HCT116 (cell line): ENCODE measurements around the gene ARL2. TPM values are rescaled to one million over a fixed set of nuclear protein-coding genes. Genes with fewer than 3 reads are reported as not detected.

ENCODE experiments used
- ATAC-seq: fragments of 200-7000 bp; cut with Tn5 transposase; 2 replicates; pipeline ENCODE4 v1.9.1; 2020; ENCODE audit warnings: mild to moderate bottlenecking, moderate library complexity
- BruUV-seq: library from RNA; stranded (reverse); fragments of 400-500 nt; replicated peaks from 2 replicates; lab custom pipeline; 2021; lab: Mats Ljungman, UMichigan
- CTCF ChIA-PET: fragments of 300-600 bp; sonication (Branson Sonifier 250); formaldehyde crosslinking; loops from one replicate; lab custom pipeline; 2021; ENCODE audit warnings: antibody characterized with exemption; lab: Charles Lee
- POLR2A ChIA-PET: fragments of 300-600, 350-600 bp; sonication (Branson Sonifier 250); formaldehyde crosslinking; loops from one replicate; lab custom pipeline; 2021; ENCODE audit warnings: antibody characterized with exemption; lab: Charles Lee
- RAD21 ChIA-PET, 2 experiments: fragments of 300-600 bp; sonication (Branson Sonifier 250); formaldehyde crosslinking; loops; one replicate each; lab custom pipeline; 2023; ENCODE audit warnings: low total read pairs in 2 of 2; ENCODE audit not compliant: uncharacterized antibody in 2 of 2, unreplicated experiment in 2 of 2, low non-redundant PET in 1 of 2; lab: Charles Lee
- DNase-seq: peaks from one replicate; pipeline ENCODE4 v3.0.0-alpha.2; 2010; ENCODE audit warnings: low read depth, low spot score
- H2AFZ ChIP-seq: fragments of 200-600 bp; shearing (Covaris generic), sonication (generic); 2 replicates; pipeline ENCODE4 v1.6.1; 2017; ENCODE audit warnings: low read depth, mixed run types, mixed read lengths, antibody characterized with exemption, low read length; ENCODE audit not compliant: poor library complexity, severe bottlenecking
- H3K27ac ChIP-seq: 2 replicates; pipeline ENCODE4 v1.5.1; 2012; ENCODE audit warnings: low read depth, low read length
- H3K27me3 ChIP-seq: fragments of 200-600 bp; sonication (generic); 2 replicates; pipeline ENCODE4 v1.6.1; 2016; ENCODE audit warnings: mixed run types, low read length, mixed read lengths; ENCODE audit not compliant: insufficient read depth
- H3K36me3 ChIP-seq, 2 experiments: fragments of 200-500 bp in 1 of 2; fragments of 200-600 bp in 1 of 2; sonication (Bioruptor generic) in 1 of 2; sonication (generic) in 1 of 2; 2 replicates each; pipeline versions ENCODE4 v1.5.1 to v1.6.1; 2014 to 2016; ENCODE audit warnings: low read length in 2 of 2, inconsistent platforms in 1 of 2, mixed read lengths in 1 of 2, mixed run types in 1 of 2; ENCODE audit not compliant: insufficient read depth in 2 of 2, control insufficient read depth in 1 of 2
- H3K4me1 ChIP-seq, 2 experiments: fragments of 200-600 bp in 1 of 2; sonication (generic) in 1 of 2; 2 replicates each; pipeline versions ENCODE4 v1.5.1 to v1.6.1; 2012 to 2017; ENCODE audit warnings: low read length in 2 of 2, inconsistent platforms in 1 of 2, mild to moderate bottlenecking in 1 of 2, mixed read lengths in 1 of 2, mixed run types in 1 of 2, moderate library complexity in 1 of 2; ENCODE audit not compliant: insufficient read depth in 2 of 2, control insufficient read depth in 1 of 2
- H3K4me2 ChIP-seq: fragments of 200-600 bp; sonication (generic); 2 replicates; pipeline ENCODE4 v1.6.1; 2017; ENCODE audit warnings: mixed run types, low read length, mixed read lengths
- H3K4me3 ChIP-seq, 2 experiments: fragments of 200-600 bp in 1 of 2; sonication (generic) in 1 of 2; replicated peaks in 1 of 2; 2 replicates each; pipeline ENCODE4 v1.5.1; 2011 to 2016; ENCODE audit warnings: low read length in 2 of 2, control low read depth in 1 of 2, low read depth in 1 of 2, mild to moderate bottlenecking in 1 of 2, mixed read lengths in 1 of 2, mixed run types in 1 of 2
- H3K79me2 ChIP-seq: fragments of 200-600 bp; sonication (generic); 2 replicates; pipeline ENCODE4 v1.6.1; 2017; ENCODE audit warnings: mild to moderate bottlenecking, mixed run types, low read length, moderate library complexity, mixed read lengths; ENCODE audit not compliant: insufficient read depth
- H3K9ac ChIP-seq: fragments of 200-600 bp; sonication (generic); 2 replicates; pipeline ENCODE4 v1.6.1; 2016; ENCODE audit warnings: low read length, mixed read lengths
- H3K9me2 ChIP-seq: fragments of 200-600 bp; sonication (generic), shearing (Covaris generic); 2 replicates; pipeline ENCODE4 v1.6.1; 2017; ENCODE audit warnings: mixed run types, mild to moderate bottlenecking, moderate library complexity; ENCODE audit not compliant: insufficient read depth
- H3K9me3 ChIP-seq, 2 experiments: fragments of 200-500 bp in 1 of 2; fragments of 200-600 bp in 1 of 2; sonication (Bioruptor generic) in 1 of 2; sonication (generic) in 1 of 2; 2 replicates each; pipeline ENCODE4 v1.6.1; 2014 to 2017; ENCODE audit warnings: low read length in 2 of 2, mixed read lengths in 2 of 2, inconsistent platforms in 1 of 2, low read depth in 1 of 2, mild to moderate bottlenecking in 1 of 2, mixed run types in 1 of 2, moderate library complexity in 1 of 2; ENCODE audit not compliant: control insufficient read depth in 1 of 2, insufficient read depth in 1 of 2
- H4K20me1 ChIP-seq: fragments of 200-600 bp; sonication (generic), shearing (Covaris generic); 2 replicates; pipeline ENCODE4 v1.6.1; 2017; ENCODE audit warnings: mixed run types, mild to moderate bottlenecking, moderate library complexity; ENCODE audit not compliant: insufficient read depth
- CEBPB ChIP-seq: IDR thresholded peaks from 2 replicates; pipeline ENCODE4 v1.6.1; 2012; ENCODE audit warnings: low read depth
- EGR1 ChIP-seq: IDR thresholded peaks from 2 replicates; pipeline ENCODE4 v1.6.1; 2012; ENCODE audit warnings: low read depth
- ELF1 ChIP-seq: IDR thresholded peaks from 2 replicates; pipeline ENCODE4 v1.6.1; 2012; ENCODE audit warnings: low read depth, borderline replicate concordance
- EZH2 ChIP-seq: fragments of 200-600 bp; sonication (generic); IDR thresholded peaks from 2 replicates; pipeline ENCODE4 v1.6.1; 2017; ENCODE audit warnings: antibody characterized with exemption, mixed run types
- EZH2phosphoT487 ChIP-seq: fragments of 200-600 bp; IDR thresholded peaks from 2 replicates; pipeline ENCODE4 v1.6.1; 2018; ENCODE audit warnings: antibody characterized with exemption, borderline replicate concordance
- POLR2A ChIP-seq: IDR thresholded peaks from 2 replicates; pipeline ENCODE4 v1.7.0; 2011; ENCODE audit warnings: borderline replicate concordance; ENCODE audit not compliant: insufficient read depth, insufficient read length; ENCODE audit errors: extremely low read depth
- RAD21 ChIP-seq: IDR thresholded peaks from 2 replicates; pipeline ENCODE4 v1.6.1; 2012; ENCODE audit warnings: low read depth, mild to moderate bottlenecking
- SP1 ChIP-seq: IDR thresholded peaks from 2 replicates; pipeline ENCODE4 v1.6.1; 2012; ENCODE audit warnings: low read depth
- SRF ChIP-seq: IDR thresholded peaks from 2 replicates; pipeline ENCODE4 v1.6.1; 2012; ENCODE audit warnings: low read depth
- YY1 ChIP-seq: IDR thresholded peaks from 2 replicates; pipeline ENCODE4 v1.6.1; 2011; ENCODE audit warnings: low read length, low read depth, moderate library complexity, mild to moderate bottlenecking; ENCODE audit not compliant: insufficient replicate concordance; ENCODE audit errors: extremely low read depth
- intact Hi-C: fragments of 100-400 bp; cut with micrococcal nuclease; formaldehyde crosslinking; loops from 2 replicates; pipeline ENCODE4 v1.10.0; 2022
- total RNA-seq: library from RNA; stranded (reverse); gene quantifications from one replicate; pipeline ENCODE4 v1.2.1, GENCODE V29; 2021; ENCODE audit not compliant: unreplicated experiment
- TF ChIP-seq, protein P1 (sequence below): IDR thresholded peaks from 2 replicates; pipeline ENCODE4 v1.6.1; 2011; ENCODE audit warnings: mild to moderate bottlenecking, low read length, moderate library complexity; ENCODE audit not compliant: insufficient replicate concordance; ENCODE audit errors: extremely low read depth
- TF ChIP-seq, protein P2 (sequence below): IDR thresholded peaks from 2 replicates; pipeline ENCODE4 v1.6.1; 2012

The ARL2 gene
- total RNA-seq, 1 experiment from 2014 or later = 68.7 TPM

DNA sequence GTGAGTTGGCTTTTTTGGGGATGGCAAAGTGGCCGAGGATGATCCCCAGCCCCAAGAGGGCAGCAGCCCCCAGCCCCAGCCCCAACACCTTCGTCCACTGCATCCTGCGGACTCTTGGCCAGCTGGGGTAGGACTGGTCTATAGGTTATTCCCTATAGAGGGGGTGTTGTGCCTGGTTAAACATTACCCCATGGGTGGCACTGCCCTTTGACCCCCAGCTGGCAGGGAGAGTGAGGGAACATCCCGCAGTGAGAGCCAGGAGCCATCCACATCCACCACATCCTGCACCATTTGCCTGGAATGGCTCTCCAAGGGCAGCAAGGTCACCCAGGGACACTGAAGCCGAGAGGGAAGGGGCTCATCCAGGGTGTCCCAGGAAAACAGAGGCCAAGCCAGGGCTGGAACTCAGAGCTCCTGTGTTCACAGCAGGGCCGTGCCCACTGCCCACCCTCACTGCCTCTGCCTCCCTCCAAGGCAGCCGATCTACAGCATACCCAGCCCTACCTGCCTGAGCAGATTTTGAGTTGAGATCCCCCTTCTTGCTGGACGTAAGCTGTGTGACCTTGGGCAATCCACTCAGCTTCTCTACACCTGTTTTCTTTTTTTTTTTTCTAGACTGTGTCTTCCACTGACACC lies 44.6 kb downstream of the ARL2 start, which contains the start of gene NAALADL1:
Gene NAALADL1 (minus strand): TSS at position 135 of the 636 bp plus-strand sequence. CDS start 32 bp downstream, at position 103.
- intact Hi-C loops = no loop called here
- ChIA-PET POLR2A (no interaction called here), CTCF (no interaction called here), RAD21 (no interaction called here)
- Histone ChIP-seq H3K4me2 (no peak within 1 kb of the TSS), H3K9ac (no peak within 1 kb of the TSS), H3K4me1 (no peaks in the 10 kb centered on the region), H3K27me3 (no peaks in the 10 kb centered on the region), H3K36me3 (no peaks in the 10 kb centered on the region), H3K9me3 (no peaks in the 10 kb centered on the region), H4K20me1 (no peaks in the 10 kb centered on the region), H3K27ac (no peak within 1 kb of the TSS), H3K79me2 (no peaks in the 10 kb centered on the region), H2AFZ (no peak within 1 kb of the TSS), H3K4me3 (no peak within 1 kb of the TSS), H3K9me2 (no peaks in the 10 kb centered on the region)
- ATAC-seq (no peak), DNase-seq (no peak)
- no TSS peak for BruUV-seq
- TF ChIP-seq, protein P1, sequence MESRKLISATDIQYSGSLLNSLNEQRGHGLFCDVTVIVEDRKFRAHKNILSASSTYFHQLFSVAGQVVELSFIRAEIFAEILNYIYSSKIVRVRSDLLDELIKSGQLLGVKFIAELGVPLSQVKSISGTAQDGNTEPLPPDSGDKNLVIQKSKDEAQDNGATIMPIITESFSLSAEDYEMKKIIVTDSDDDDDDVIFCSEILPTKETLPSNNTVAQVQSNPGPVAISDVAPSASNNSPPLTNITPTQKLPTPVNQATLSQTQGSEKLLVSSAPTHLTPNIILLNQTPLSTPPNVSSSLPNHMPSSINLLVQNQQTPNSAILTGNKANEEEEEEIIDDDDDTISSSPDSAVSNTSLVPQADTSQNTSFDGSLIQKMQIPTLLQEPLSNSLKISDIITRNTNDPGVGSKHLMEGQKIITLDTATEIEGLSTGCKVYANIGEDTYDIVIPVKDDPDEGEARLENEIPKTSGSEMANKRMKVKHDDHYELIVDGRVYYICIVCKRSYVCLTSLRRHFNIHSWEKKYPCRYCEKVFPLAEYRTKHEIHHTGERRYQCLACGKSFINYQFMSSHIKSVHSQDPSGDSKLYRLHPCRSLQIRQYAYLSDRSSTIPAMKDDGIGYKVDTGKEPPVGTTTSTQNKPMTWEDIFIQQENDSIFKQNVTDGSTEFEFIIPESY = no peak
- TF ChIP-seq, protein P2, sequence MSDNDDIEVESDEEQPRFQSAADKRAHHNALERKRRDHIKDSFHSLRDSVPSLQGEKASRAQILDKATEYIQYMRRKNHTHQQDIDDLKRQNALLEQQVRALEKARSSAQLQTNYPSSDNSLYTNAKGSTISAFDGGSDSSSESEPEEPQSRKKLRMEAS = no peak
- TF ChIP-seq CEBPB = no peak
- TF ChIP-seq ELF1 = no peak
- no peak for TF ChIP-seq EZH2phosphoT487
- TF ChIP-seq POLR2A = no peak
- no peak for TF ChIP-seq SRF
- TF ChIP-seq SP1 = no peak
- TF ChIP-seq EZH2 = no peak
- no peak for TF ChIP-seq RAD21
- TF ChIP-seq YY1 = no peak
- no peak for TF ChIP-seq EGR1
